HEK293 (cell line): Measurements from ENCODE around the gene ATOH7.

Source experiments
- CTCF ChIP-seq: fragments of 450-650 bp; formaldehyde crosslinking; IDR thresholded peaks from 2 replicates; pipeline ENCODE4 v1.5.1; 2016; ENCODE audit warnings: missing biosample characterization, missing genetic modification characterization
- YY1 ChIP-seq: fragments of 450-650 bp; formaldehyde crosslinking; IDR thresholded peaks from 2 replicates; pipeline ENCODE4 v1.5.1; 2018; ENCODE audit warnings: missing biosample characterization, missing genetic modification characterization
- ZNF114 ChIP-seq: fragments of 450-650 bp; formaldehyde crosslinking; IDR thresholded peaks from 2 replicates; pipeline ENCODE4 v1.5.0; 2017; ENCODE audit warnings: missing biosample characterization, missing genetic modification characterization
- ZNF140 ChIP-seq: fragments of 450-650 bp; formaldehyde crosslinking; IDR thresholded peaks from 2 replicates; pipeline ENCODE4 v1.5.1; 2016; ENCODE audit warnings: missing biosample characterization, missing genetic modification characterization
- ZNF223 ChIP-seq: fragments of 450-650 bp; formaldehyde crosslinking; IDR thresholded peaks from 2 replicates; pipeline ENCODE4 v1.5.1; 2016; ENCODE audit warnings: missing biosample characterization, missing genetic modification characterization
- ZNF600 ChIP-seq: fragments of 450-650 bp; formaldehyde crosslinking; IDR thresholded peaks from 2 replicates; pipeline ENCODE4 v1.5.1; 2016; ENCODE audit warnings: missing biosample characterization, missing genetic modification characterization
- ZNF747 ChIP-seq: fragments of 450-650 bp; formaldehyde crosslinking; IDR thresholded peaks from 2 replicates; pipeline ENCODE4 v1.5.1; 2016; ENCODE audit warnings: missing biosample characterization, missing genetic modification characterization

DNA sequence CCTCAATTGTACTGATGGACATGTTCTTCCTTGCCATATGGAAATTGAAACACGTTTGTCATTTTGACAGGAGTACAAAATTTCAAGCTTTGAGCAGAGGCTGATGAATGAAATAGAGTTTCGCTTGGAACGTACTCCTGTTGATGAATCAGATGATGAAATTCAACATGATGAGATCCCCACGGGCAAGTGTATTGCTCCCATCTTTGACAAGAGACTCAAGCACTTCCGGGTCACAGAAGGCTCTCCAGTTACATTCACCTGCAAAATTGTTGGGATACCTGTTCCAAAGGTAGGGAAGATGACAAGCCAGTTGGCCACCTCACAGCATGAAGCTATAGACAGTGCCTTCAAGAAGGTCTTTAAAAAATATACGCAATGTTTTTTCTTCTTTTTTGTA, 43.1 kb downstream of the ATOH7 start:
- TF ChIP-seq YY1 (no peak), ZNF747 (tag by site-specific recombination) (no peak), ZNF223 (no peak), ZNF140 (no peak), CTCF (tag by site-specific recombination) (no peak), ZNF114 (no peak), ZNF600 (tag by site-specific recombination) (no peak)
